ENCODE data around the gene SNU13. TPM values are rescaled to one million over a fixed set of nuclear protein-coding genes. Genes with fewer than 3 reads are reported as not detected.
"Not testable (repeated sequence)": the region's sequence is repeated elsewhere in the genome, so short reads cannot be mapped to it uniquely, and the experiment has no call there.

Gene SNU13
- total and polyA plus RNA-seq, 3 donors from 2014 or later, result 155 to 302 (median 180) TPM

DNA sequence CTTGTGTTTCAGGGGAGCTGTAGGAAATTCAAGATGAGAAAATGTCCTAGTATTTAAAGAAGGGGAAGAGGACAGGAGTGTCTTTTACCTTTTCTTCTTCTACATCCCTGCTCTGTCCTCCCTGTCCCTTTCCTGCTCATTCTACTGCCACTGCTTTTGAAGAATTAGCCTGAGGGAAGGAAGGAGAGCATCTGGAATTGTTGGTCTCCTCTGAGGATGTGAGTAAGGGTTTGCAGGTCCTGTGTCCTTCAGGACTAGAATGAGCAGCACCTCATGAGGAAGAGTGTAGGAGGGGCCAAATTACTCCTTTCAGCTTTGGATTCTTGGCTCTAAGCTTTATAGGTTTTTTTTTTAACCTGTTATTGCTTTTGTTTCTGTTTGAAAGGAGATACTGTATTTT lies 24.2 kb downstream of the SNU13 start:
- intact Hi-C loops (cut with DNase I; ENCODE audit: low total_unique reads), result no loop called here
- Histone ChIP-seq H3K36me3 (ENCODE audit: low read depth, missing control alignments) (no peaks in the 10 kb centered on the region), H3K27me3 (no peaks in the 10 kb centered on the region), H3K27ac (no peak overlapping the region), H3K9me3 (no peaks in the 10 kb centered on the region), H3K4me1 (no peaks in the 10 kb centered on the region), H3K4me3 (no peak overlapping the region)
- TF ChIP-seq CTCF (IDR thresholded peaks at IDR 0.05) (no peak), POLR2A (IDR thresholded peaks at IDR 0.05) (no peak)
- DNase-seq, result no peak

DNA sequence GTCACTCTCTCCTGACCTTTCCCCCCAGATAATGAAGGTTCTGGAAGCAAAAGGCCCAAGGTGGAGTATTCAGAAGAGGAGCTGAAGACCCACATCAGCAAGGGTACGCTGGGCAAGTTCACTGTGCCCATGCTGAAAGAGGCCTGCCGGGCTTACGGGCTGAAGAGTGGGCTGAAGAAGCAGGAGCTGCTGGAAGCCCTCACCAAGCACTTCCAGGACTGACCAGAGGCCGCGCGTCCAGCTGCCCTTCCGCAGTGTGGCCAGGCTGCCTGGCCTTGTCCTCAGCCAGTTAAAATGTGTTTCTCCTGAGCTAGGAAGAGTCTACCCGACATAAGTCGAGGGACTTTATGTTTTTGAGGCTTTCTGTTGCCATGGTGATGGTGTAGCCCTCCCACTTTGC lies 25.1 kb downstream of the SNU13 start:
- H3K9me3 ChIP-seq; H3K4me3 ChIP-seq; H3K27ac ChIP-seq; H3K27me3 ChIP-seq; H3K4me1 ChIP-seq; intact Hi-C loops (cut with DNase I; ENCODE audit: low total_unique reads); H3K36me3 ChIP-seq (ENCODE audit: low read depth, missing control alignments): not testable (repeated sequence)
- peak; percentile 6 for DNase-seq
- 72 to 82% methylated on average over 6 to 9 of the region's 9 CpGs for WGBS, 2 donors

GRCh38 chr22:41661713-41662112 lies 27.0 kb downstream of the SNU13 start:
- Histone ChIP-seq H3K36me3 (ENCODE audit: low read depth, missing control alignments) (no peaks in the 10 kb centered on the region), H3K27me3 (no peaks in the 10 kb centered on the region), H3K9me3 (no peaks in the 10 kb centered on the region), H3K4me1 (no peaks in the 10 kb centered on the region), H3K4me3 (no peak overlapping the region), H3K27ac (no peak overlapping the region)
- intact Hi-C loops (cut with DNase I; ENCODE audit: low total_unique reads), result no loop called here
- DNase-seq, result no peak
- TF ChIP-seq POLR2A (IDR thresholded peaks at IDR 0.05), result no peak
- TF ChIP-seq CTCF (IDR thresholded peaks at IDR 0.05), result no peak
- 96 to 99% methylated on average over 2 of the region's 2 CpGs for WGBS, 2 donors

DNA sequence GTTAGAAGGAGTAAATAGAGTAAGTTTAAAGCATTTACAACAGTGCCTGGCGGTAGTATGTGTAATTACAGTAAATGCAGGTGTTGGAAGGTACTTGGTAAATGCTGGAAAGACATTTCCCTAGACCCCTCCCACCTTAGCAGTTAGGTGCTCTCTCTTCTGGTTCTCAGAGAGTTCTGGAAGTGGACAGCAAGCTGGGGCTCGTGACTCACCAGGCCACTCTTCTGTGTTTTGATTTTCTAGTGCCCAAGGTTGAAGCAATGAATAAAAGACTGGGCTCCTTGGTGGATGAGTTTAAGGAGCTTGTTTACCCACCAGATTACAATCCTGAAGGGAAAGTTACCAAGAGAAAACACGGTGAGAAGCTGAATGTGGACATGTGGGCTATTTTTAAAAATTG lies 27.6 kb downstream of the SNU13 start:
- Histone ChIP-seq H3K27ac (no peak overlapping the region), H3K36me3 (ENCODE audit: low read depth, missing control alignments) (no peaks in the 10 kb centered on the region), H3K27me3 (no peaks in the 10 kb centered on the region), H3K4me3 (no peak overlapping the region), H3K9me3 (no peaks in the 10 kb centered on the region), H3K4me1 (no peaks in the 10 kb centered on the region)
- no peak for DNase-seq
- no peak for TF ChIP-seq CTCF (IDR thresholded peaks at IDR 0.05)
- no peak for TF ChIP-seq POLR2A (IDR thresholded peaks at IDR 0.05)
- intact Hi-C loops (cut with DNase I; ENCODE audit: low total_unique reads), result no loop called here
- WGBS, 2 donors, result 84 to 85% methylated on average over 3 of the region's 3 CpGs

- H3K27ac ChIP-seq, result no peak overlapping the region
- whole genome bisulfite sequencing, 2 donors, result 76 to 85% methylated on average over 3 of the region's 3 CpGs
- H3K36me3 ChIP-seq (ENCODE audit: low read depth, missing control alignments), result no peaks in the 10 kb centered on the region
- no peaks in the 10 kb centered on the region for H3K4me1 ChIP-seq
- no peak for TF ChIP-seq POLR2A (IDR thresholded peaks at IDR 0.05)
- TF ChIP-seq CTCF (IDR thresholded peaks at IDR 0.05), result no peak
- H3K4me3 ChIP-seq, result no peak overlapping the region
- no peak for DNase-seq
- no peaks in the 10 kb centered on the region for H3K9me3 ChIP-seq
- intact Hi-C loops (cut with DNase I; ENCODE audit: low total_unique reads), result no loop called here
- no peaks in the 10 kb centered on the region for H3K27me3 ChIP-seq
Observed at GRCh38 chr22:41660416-41660815, 28.3 kb downstream of the SNU13 start.
